Transverse colon (tissue), 4 donors: ENCODE measurements around the gene COTL1.

Source experiments
- POLR2AphosphoS5 ChIP-seq, 3 donors: sonication (generic); formaldehyde crosslinking; IDR thresholded peaks; one replicate each; pipeline ENCODE4 v1.6.1; 2016; ENCODE audit warnings: antibody characterized with exemption in 3 of 3
- TF ChIP-seq, protein P1 (sequence below), 5 experiments: fragments of 200-600 bp in 3 of 5; fragments of 450-650 bp in 2 of 5; sonication (generic) in 3 of 5; IDR thresholded peaks; 1 replicate in 2 of 5; 2 replicates in 3 of 5; pipeline ENCODE4 v1.5.1; 2016 to 2017; ENCODE audit warnings: antibody characterized with exemption in 5 of 5, inconsistent platforms in 3 of 5, mild to moderate bottlenecking in 2 of 5, moderate library complexity in 1 of 5

GRCh38 chr16:84643180-84643583 lies 25.3 kb upstream of the COTL1 start:
- TF ChIP-seq, protein P1, sequence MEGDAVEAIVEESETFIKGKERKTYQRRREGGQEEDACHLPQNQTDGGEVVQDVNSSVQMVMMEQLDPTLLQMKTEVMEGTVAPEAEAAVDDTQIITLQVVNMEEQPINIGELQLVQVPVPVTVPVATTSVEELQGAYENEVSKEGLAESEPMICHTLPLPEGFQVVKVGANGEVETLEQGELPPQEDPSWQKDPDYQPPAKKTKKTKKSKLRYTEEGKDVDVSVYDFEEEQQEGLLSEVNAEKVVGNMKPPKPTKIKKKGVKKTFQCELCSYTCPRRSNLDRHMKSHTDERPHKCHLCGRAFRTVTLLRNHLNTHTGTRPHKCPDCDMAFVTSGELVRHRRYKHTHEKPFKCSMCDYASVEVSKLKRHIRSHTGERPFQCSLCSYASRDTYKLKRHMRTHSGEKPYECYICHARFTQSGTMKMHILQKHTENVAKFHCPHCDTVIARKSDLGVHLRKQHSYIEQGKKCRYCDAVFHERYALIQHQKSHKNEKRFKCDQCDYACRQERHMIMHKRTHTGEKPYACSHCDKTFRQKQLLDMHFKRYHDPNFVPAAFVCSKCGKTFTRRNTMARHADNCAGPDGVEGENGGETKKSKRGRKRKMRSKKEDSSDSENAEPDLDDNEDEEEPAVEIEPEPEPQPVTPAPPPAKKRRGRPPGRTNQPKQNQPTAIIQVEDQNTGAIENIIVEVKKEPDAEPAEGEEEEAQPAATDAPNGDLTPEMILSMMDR (IDR thresholded peaks at IDR 0.05) = no peak
- peak; percentile 42 to 68 (median 51) for TF ChIP-seq POLR2AphosphoS5 (IDR thresholded peaks at IDR 0.05)
